ENCODE results near the gene MSH3. TPM values are rescaled to one million over a fixed set of nuclear protein-coding genes. Genes with fewer than 3 reads are reported as not detected.

Gene MSH3
- total and polyA plus RNA-seq, 12 donors = 2.6 to 15.1 (median 11.6) TPM

GRCh38 chr5:80704221-80704620 is 49.8 kb downstream of the MSH3 start:
- H3K9me3 ChIP-seq = no peaks in the 10 kb centered on the region
- H3K4me3 ChIP-seq = no peak overlapping the region
- no peaks in the 10 kb centered on the region for H3K27me3 ChIP-seq
- 76 to 98% methylated on average over 1 of the region's 1 CpG for WGBS, 2 donors
- H3K27ac ChIP-seq = no peak overlapping the region
- no peak for TF ChIP-seq CTCF (IDR thresholded peaks at IDR 0.05)
- intact Hi-C loops (cut with DNase I) = no loop called here
- peaks cover 0 to 16% (median 0%) of the 10 kb centered on the region in 9 donors for H3K4me1 ChIP-seq
- DNase-seq (no peak), ATAC-seq (no peak)
- peaks cover 0 to 38% (median 0%) of the 10 kb centered on the region in 9 donors for H3K36me3 ChIP-seq

DNA sequence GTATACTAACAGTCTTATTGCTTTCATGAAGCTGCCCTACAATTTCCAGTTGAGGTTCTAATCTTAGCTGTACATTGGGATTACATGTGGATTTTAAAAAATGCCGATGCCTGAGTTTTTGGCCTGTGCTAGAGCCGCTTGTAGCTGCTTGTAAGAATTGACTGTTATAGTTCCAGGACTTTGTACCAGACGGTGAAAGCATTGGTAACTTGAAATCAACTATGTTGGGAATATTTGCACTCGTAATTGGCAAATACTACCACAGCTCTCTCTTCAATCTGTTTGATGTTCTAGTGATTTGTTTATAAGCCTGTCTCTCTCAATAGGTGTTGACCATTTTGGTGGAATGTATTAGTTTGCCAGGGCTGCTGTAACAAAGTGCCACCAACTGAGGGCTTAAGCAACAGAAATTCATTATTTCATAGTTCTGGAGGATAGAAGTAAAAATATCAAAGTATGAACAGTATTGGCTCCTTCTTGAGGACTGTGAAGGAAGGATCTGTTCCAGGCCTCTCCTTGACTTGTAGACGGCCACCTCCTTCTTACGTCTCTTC is 50.8 kb downstream of the MSH3 start:
- WGBS, 2 donors = 90 to 98% methylated on average over 6 of the region's 6 CpGs
- H3K36me3 ChIP-seq = peaks cover 0 to 49% (median 0%) of the 10 kb centered on the region in 9 donors
- TF ChIP-seq CTCF (IDR thresholded peaks at IDR 0.05) = no peak
- ATAC-seq (no peak), DNase-seq (no peak)
- H3K4me1 ChIP-seq = peaks cover 0 to 16% (median 0%) of the 10 kb centered on the region in 9 donors
- no peak overlapping the region for H3K4me3 ChIP-seq
- intact Hi-C loops (cut with DNase I) = no loop called here
- H3K9me3 ChIP-seq = no peaks in the 10 kb centered on the region
- no peak overlapping the region for H3K27ac ChIP-seq
- H3K27me3 ChIP-seq = no peaks in the 10 kb centered on the region

DNA sequence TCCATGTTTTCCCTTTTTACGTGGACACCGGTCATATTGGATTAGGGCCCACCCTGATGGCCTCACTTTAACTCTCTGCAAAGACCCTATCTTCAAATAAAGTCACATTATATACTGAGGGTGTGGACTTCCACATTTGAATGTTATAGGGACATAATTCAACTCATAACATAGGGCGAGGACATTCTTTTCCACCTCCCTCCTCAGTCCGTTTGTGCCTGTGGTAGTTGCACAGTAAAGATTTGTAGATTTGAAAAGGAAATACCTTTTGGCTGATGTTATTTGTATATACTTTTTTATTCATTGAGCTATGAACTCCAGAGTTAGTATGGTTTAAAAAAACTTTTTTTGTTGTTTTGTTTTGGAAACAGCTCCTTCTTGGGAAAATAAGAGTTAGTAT is 51.3 kb downstream of the MSH3 start:
- DNase-seq = no peak
- intact Hi-C loops (cut with DNase I) = no loop called here

DNA sequence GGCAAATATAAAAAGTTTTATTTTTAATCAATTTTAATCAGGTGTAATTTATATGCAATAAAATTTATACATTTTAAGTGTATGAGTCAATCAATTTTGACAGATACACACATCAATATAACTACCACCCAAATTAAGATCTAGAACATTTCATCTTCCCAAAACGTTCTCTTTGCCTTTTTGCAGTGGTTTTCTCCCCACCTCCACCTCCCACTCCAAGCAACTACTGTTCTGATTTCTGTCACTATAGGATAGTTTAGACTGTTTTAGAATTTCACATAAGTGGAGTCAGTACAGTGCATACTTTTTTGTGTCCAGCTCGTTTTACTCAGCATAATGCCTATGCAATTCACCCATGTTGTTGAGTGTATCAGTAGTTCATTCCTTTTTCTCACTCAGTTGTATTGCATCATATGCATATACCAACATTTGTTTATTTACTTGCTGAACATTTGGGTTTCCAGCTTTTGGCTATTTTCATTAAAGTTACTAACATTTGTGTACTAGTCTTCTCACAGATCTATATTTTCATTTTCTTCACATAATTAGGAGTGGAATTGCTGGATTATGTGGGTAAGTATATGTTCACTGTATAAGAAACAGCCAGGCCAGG is 52.5 kb downstream of the MSH3 start:
- no peak for TF ChIP-seq CTCF (IDR thresholded peaks at IDR 0.05)
- intact Hi-C loops (cut with DNase I) = no loop called here
- Histone ChIP-seq H3K4me1 (peaks cover 0 to 16% (median 0%) of the 10 kb centered on the region in 9 donors), H3K27me3 (no peaks in the 10 kb centered on the region), H3K4me3 (no peak overlapping the region), H3K9me3 (no peaks in the 10 kb centered on the region), H3K27ac (peak overlapping the region in 2 of 10 donors; percentile 1 to 58), H3K36me3 (peaks cover 0 to 54% (median 0%) of the 10 kb centered on the region in 9 donors)
- ATAC-seq (no peak), DNase-seq (no peak)
- 84 to 90% methylated on average over 2 of the region's 2 CpGs for WGBS, 2 donors

More for the DNA sequence above, 51.3 kb downstream of the MSH3 start:
- WGBS, 2 donors = 89% methylated on average over 4 of the region's 4 CpGs
- Histone ChIP-seq H3K27me3 (no peaks in the 10 kb centered on the region), H3K4me3 (no peak overlapping the region), H3K27ac (no peak overlapping the region), H3K9me3 (no peaks in the 10 kb centered on the region), H3K4me1 (peaks cover 0 to 16% (median 0%) of the 10 kb centered on the region in 9 donors), H3K36me3 (peaks cover 0 to 54% (median 0%) of the 10 kb centered on the region in 9 donors)
- no peak for ATAC-seq
- TF ChIP-seq CTCF (IDR thresholded peaks at IDR 0.05) = no peak

All from heart right ventricle (tissue), 16 donors.